Measurements from ENCODE around the gene SH3RF1.

GRCh38 chr4:169116270-169116901 lies 154.4 kb downstream of the SH3RF1 start:
- TF ChIP-seq CTCF (IDR thresholded peaks at IDR 0.05) (no peak), POLR2AphosphoS5 (IDR thresholded peaks at IDR 0.05) (no peak), POLR2A (IDR thresholded peaks at IDR 0.05) (no peak)

Measured in prostate gland (tissue), 2 donors.